NB4 (cell line): ENCODE measurements around the gene DCX.

Experiments
- CTCF ChIP-seq: IDR thresholded peaks from one replicate; pipeline ENCODE4 v1.5.1; 2012; ENCODE audit warnings: low read depth, low read length
- MAX ChIP-seq: IDR thresholded peaks from 2 replicates; pipeline ENCODE4 v1.6.1; 2011; ENCODE audit warnings: low read depth, low read length
- POLR2A ChIP-seq: IDR thresholded peaks from 2 replicates; pipeline ENCODE4 v1.6.1; 2011; ENCODE audit warnings: mild to moderate bottlenecking; ENCODE audit not compliant: insufficient read length; ENCODE audit errors: extremely low read depth

- TF ChIP-seq CTCF (no peak), MAX (no peak), POLR2A (no peak)
Measured at GRCh38 chrX:111353793-111354192, 58.2 kb downstream of the DCX start.
